Endothelial cell of umbilical vein (primary cell): ENCODE results near the gene VEPH1. TPM values are rescaled to one million over a fixed set of nuclear protein-coding genes. Genes with fewer than 3 reads are reported as not detected.
A peak's percentile ranks its signal among the peaks of the same experiment; 100 is the strongest.

ENCODE experiments used
- BruUV-seq: library from RNA; stranded (reverse); fragments of 400-500 nt; replicated peaks from 2 replicates; lab custom pipeline; 2021; lab: Mats Ljungman, UMichigan
- CTCF ChIA-PET: fragments of 300-600, 350-600 bp; sonication (Branson Sonifier 250); formaldehyde crosslinking; loops from one replicate; lab custom pipeline; 2021; ENCODE audit warnings: antibody characterized with exemption, inconsistent platforms; lab: Charles Lee
- POLR2A ChIA-PET: fragments of 300-600, 350-600 bp; sonication (Branson Sonifier 250); formaldehyde crosslinking; loops from one replicate; lab custom pipeline; 2021; ENCODE audit warnings: antibody characterized with exemption, inconsistent platforms; lab: Charles Lee
- DNase-seq: peaks from one replicate; pipeline ENCODE4 v3.0.0-alpha.2; 2011; ENCODE audit warnings: low read depth, low spot score
- FAIRE-seq: peaks from 2 replicates; lab custom pipeline; 2011; peaks lifted over from hg19 to GRCh38; lab: Jason Lieb, UNC
- H2AFZ ChIP-seq: 2 replicates; pipeline ENCODE4 v1.6.0; 2012; ENCODE audit warnings: low read depth, low read length, control low read depth, inconsistent platforms
- H3K27ac ChIP-seq: 2 replicates; pipeline ENCODE4 v1.5.1; 2011; ENCODE audit warnings: low read depth, mild to moderate bottlenecking, control low read depth, low read length, moderate library complexity; ENCODE audit not compliant: insufficient read depth
- H3K27me3 ChIP-seq, 2 experiments: 2 replicates each; pipeline versions ENCODE4 v1.6.0 to v1.6.1; 2011; ENCODE audit warnings: low read length in 2 of 2, mixed read lengths in 1 of 2; ENCODE audit not compliant: control insufficient read depth in 2 of 2, insufficient read depth in 2 of 2
- H3K36me3 ChIP-seq, 2 experiments: 2 replicates in 1 of 2; 3 replicates in 1 of 2; pipeline ENCODE4 v1.5.1; 2011; ENCODE audit warnings: low read length in 2 of 2, mild to moderate bottlenecking in 1 of 2, moderate library complexity in 1 of 2; ENCODE audit not compliant: control insufficient read depth in 2 of 2, insufficient read depth in 2 of 2; ENCODE audit errors: extremely low read depth in 1 of 2
- H3K4me1 ChIP-seq: 3 replicates; pipeline ENCODE4 v1.5.1; 2011; ENCODE audit warnings: mild to moderate bottlenecking, low read length; ENCODE audit not compliant: control insufficient read depth, insufficient read depth; ENCODE audit errors: extremely low read depth
- H3K4me2 ChIP-seq: 2 replicates; pipeline ENCODE4 v1.6.1; 2011; ENCODE audit warnings: low read length, control low read depth, mixed read lengths; ENCODE audit not compliant: insufficient read depth
- H3K4me3 ChIP-seq, 3 experiments: fragments of 200-600 bp in 1 of 3; sonication (generic), shearing (Covaris generic) in 1 of 3; replicated peaks in 1 of 3; 2 replicates each; pipeline ENCODE4 v1.5.1; 2011 to 2016; ENCODE audit warnings: control low read depth in 3 of 3, low read length in 3 of 3, mild to moderate bottlenecking in 2 of 3, inconsistent platforms in 1 of 3, low read depth in 1 of 3, moderate library complexity in 1 of 3; ENCODE audit not compliant: insufficient read depth in 1 of 3
- H3K79me2 ChIP-seq: 2 replicates; pipeline ENCODE4 v1.6.0; 2012; ENCODE audit warnings: low read length, inconsistent platforms; ENCODE audit not compliant: control insufficient read depth, insufficient read depth
- H3K9ac ChIP-seq: replicated peaks from 2 replicates; pipeline ENCODE3; 2011; ENCODE audit warnings: low read length, control low read depth; ENCODE audit not compliant: insufficient read depth; ENCODE audit errors: extremely low read depth
- H3K9me1 ChIP-seq: replicated peaks from 3 replicates; pipeline ENCODE4 v1.6.0; 2011; ENCODE audit warnings: mild to moderate bottlenecking, low read length; ENCODE audit not compliant: control insufficient read depth, insufficient read depth; ENCODE audit errors: extremely low read depth
- H3K9me3 ChIP-seq: replicated peaks from 2 replicates; pipeline ENCODE4 v1.5.1; 2012; ENCODE audit warnings: low read length, inconsistent platforms; ENCODE audit not compliant: control insufficient read depth, insufficient read depth
- H4K20me1 ChIP-seq: replicated peaks from 2 replicates; pipeline ENCODE3; 2011; ENCODE audit warnings: mild to moderate bottlenecking, low read length; ENCODE audit not compliant: control insufficient read depth, insufficient read depth; ENCODE audit errors: extremely low read depth
- EZH2 ChIP-seq: IDR thresholded peaks from 2 replicates; pipeline ENCODE4 v1.6.1; 2012; ENCODE audit warnings: borderline replicate concordance, low read depth, mild to moderate bottlenecking, moderate library complexity, low read length, inconsistent platforms; ENCODE audit not compliant: severe bottlenecking
- FOS ChIP-seq: IDR thresholded peaks from 2 replicates; pipeline ENCODE4 v1.6.1; 2011; ENCODE audit warnings: mild to moderate bottlenecking, low read length, moderate library complexity, borderline replicate concordance; ENCODE audit not compliant: insufficient read depth
- GATA2 ChIP-seq: IDR thresholded peaks from 2 replicates; pipeline ENCODE4 v1.7.0; 2011; ENCODE audit warnings: low read depth, mild to moderate bottlenecking, moderate library complexity, mixed read lengths, low read length; ENCODE audit not compliant: insufficient read length, insufficient read depth
- JUN ChIP-seq: IDR thresholded peaks from 2 replicates; pipeline ENCODE4 v1.6.1; 2011; ENCODE audit warnings: borderline replicate concordance, low read depth; ENCODE audit not compliant: insufficient read length, insufficient read depth
- MYC ChIP-seq: IDR thresholded peaks from one replicate; pipeline ENCODE4 v1.6.1; 2011; ENCODE audit warnings: mild to moderate bottlenecking, low read depth, low read length
- POLR2A ChIP-seq: IDR thresholded peaks from 2 replicates; pipeline ENCODE4 v1.6.1; 2012; ENCODE audit warnings: low read depth, mild to moderate bottlenecking, control low read depth, low read length
- POLR2AphosphoS5 ChIP-seq: IDR thresholded peaks from 2 replicates; pipeline ENCODE4 v1.6.1; 2012; ENCODE audit warnings: low read depth, mild to moderate bottlenecking, control low read depth, low read length, moderate library complexity; ENCODE audit not compliant: insufficient read depth
- dilution Hi-C: fragments of 300-500 bp; cut with MboI; formaldehyde crosslinking; loops from one replicate; pipeline ENCODE4 v1.15.0; 2019; ENCODE audit warnings: low sequenced_read_pairs; ENCODE audit not compliant: extremely low pct_ligation_motif_present
- intact Hi-C: fragments of 100-400 bp; cut with micrococcal nuclease; formaldehyde crosslinking; loops from one replicate; pipeline ENCODE4 v1.10.0; 2022
- polyA plus RNA-seq, 4 experiments: library from polyadenylated mRNA; depleted of rRNA in 3 of 4; stranded (reverse) in 3 of 4; unstranded in 1 of 4; fragments of >200 nt; gene quantifications; 2 replicates each; pipeline versions ENCODE4 v1.2.1 to v1.2.3, GENCODE V29; 2011 to 2012; ENCODE audit warnings: missing spikeins in 1 of 4
- total RNA-seq: library from RNA; stranded (reverse); gene quantifications from 2 replicates; pipeline ENCODE4 v1.2.3, GENCODE V29; 2021
- TF ChIP-seq, protein P1 (sequence below): IDR thresholded peaks from 2 replicates; pipeline ENCODE4 v1.6.1; 2011; ENCODE audit not compliant: insufficient read depth, insufficient read length
- TF ChIP-seq, protein P2 (sequence below), 2 donors: IDR thresholded peaks; 1 replicate in 1 of 2; 2 replicates in 1 of 2; pipeline ENCODE4 v1.5.1; 2011; ENCODE audit warnings: low read length in 2 of 2, mild to moderate bottlenecking in 2 of 2, moderate library complexity in 2 of 2, control low read depth in 1 of 2, inconsistent platforms in 1 of 2, low read depth in 1 of 2; ENCODE audit not compliant: insufficient read depth in 1 of 2; ENCODE audit errors: extremely low read depth in 1 of 2

Gene VEPH1
- total and polyA plus RNA-seq, 2 donors (not counting 3 experiments of a cell fraction or from before 2014, with no cell fraction given) = 42.9 to 136 TPM

DNA sequence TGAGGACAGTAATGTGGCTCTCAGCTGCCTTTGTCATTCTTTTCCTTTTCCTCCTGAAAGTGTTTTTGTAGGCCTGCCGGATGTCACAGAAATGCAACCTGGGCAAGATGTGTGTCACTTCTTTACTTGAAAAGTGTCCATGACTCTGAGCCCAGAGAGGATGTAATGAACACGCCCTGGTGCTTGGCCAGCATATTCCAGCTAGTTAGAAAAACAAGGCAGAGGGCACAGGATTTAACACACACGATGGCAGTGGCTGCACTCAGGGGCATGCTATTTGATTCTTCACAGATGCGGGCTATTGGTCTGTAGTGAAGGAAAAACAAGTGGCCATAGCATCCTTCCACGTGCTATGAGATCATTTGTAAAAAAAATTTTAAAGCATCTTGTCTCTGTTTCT is 96.8 kb downstream of the VEPH1 start:
- Histone ChIP-seq H3K79me2 (no peaks in the 10 kb centered on the region), H2AFZ (peak overlapping the region; percentile 44), H3K9ac (no peak overlapping the region), H3K4me3 (peak overlapping the region in 1 of 3 experiments; percentile 9), H3K9me3 (no peaks in the 10 kb centered on the region), H3K27me3 (no peaks in the 10 kb centered on the region), H4K20me1 (no peaks in the 10 kb centered on the region), H3K9me1 (no peaks in the 10 kb centered on the region), H3K36me3 (peaks cover 0 to 3% of the 10 kb centered on the region in 2 experiments), H3K4me1 (peaks cover 24% of the 10 kb centered on the region), H3K27ac (peak overlapping the region; percentile 15), H3K4me2 (peak overlapping the region; percentile 53)
- intact Hi-C loops = loop anchor here (1.0 kb wide), 1 partner anchor 9 kb away; no protein-coding TSS in a partner anchor
- DNase-seq (peak; percentile 39), FAIRE-seq (peak; percentile 70)
- BruUV-seq = no TSS peak
- dilution Hi-C loops = no loop called here
- ChIA-PET CTCF (interaction anchor here (0.6 to 1.4 kb wide), 4 partner anchors 11 to 202 kb away, joined by 3 to 5 read pairs (median 3); no protein-coding TSS in a partner anchor), POLR2A (no interaction called here)
- no peak for TF ChIP-seq JUN
- no peak for TF ChIP-seq FOS
- no peak for TF ChIP-seq POLR2A
- no peak for TF ChIP-seq MYC
- TF ChIP-seq GATA2 = no peak
- TF ChIP-seq, protein P1, sequence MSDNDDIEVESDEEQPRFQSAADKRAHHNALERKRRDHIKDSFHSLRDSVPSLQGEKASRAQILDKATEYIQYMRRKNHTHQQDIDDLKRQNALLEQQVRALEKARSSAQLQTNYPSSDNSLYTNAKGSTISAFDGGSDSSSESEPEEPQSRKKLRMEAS = no peak
- no peak for TF ChIP-seq POLR2AphosphoS5
- TF ChIP-seq EZH2 = no peak
- TF ChIP-seq, protein P2, sequence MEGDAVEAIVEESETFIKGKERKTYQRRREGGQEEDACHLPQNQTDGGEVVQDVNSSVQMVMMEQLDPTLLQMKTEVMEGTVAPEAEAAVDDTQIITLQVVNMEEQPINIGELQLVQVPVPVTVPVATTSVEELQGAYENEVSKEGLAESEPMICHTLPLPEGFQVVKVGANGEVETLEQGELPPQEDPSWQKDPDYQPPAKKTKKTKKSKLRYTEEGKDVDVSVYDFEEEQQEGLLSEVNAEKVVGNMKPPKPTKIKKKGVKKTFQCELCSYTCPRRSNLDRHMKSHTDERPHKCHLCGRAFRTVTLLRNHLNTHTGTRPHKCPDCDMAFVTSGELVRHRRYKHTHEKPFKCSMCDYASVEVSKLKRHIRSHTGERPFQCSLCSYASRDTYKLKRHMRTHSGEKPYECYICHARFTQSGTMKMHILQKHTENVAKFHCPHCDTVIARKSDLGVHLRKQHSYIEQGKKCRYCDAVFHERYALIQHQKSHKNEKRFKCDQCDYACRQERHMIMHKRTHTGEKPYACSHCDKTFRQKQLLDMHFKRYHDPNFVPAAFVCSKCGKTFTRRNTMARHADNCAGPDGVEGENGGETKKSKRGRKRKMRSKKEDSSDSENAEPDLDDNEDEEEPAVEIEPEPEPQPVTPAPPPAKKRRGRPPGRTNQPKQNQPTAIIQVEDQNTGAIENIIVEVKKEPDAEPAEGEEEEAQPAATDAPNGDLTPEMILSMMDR (IDR thresholded peaks at IDR 0.05; ENCODE audit: extremely low read depth in 1 of 2, insufficient read depth in 1 of 2, low read depth in 1 of 2, low read length in 2 of 2) = no peak
